HG03139 (cell line): ENCODE data around the gene AGO1.
"Not testable (repeated sequence)": the region's sequence is repeated elsewhere in the genome, so short reads cannot be mapped to it uniquely, and the experiment has no call there.

Source experiments
- ATAC-seq: cut with Tn5 transposase; IDR thresholded peaks from one replicate; pipeline ENCODE4 v1.9.1; 2021; ENCODE audit not compliant: unreplicated experiment

Gene AGO1

GRCh38 chr1:35869245-35869950 lies 13.6 kb upstream of the AGO1 start:
- ATAC-seq: not testable (repeated sequence)

GRCh38 chr1:35870651-35871309 lies 12.2 kb upstream of the AGO1 start:
- no peak for ATAC-seq

- no peak for ATAC-seq
These were observed 9.7 kb upstream of the AGO1 start for GRCh38 chr1:35873243-35873750.

GRCh38 chr1:35874115-35874514 lies 8.9 kb upstream of the AGO1 start:
- ATAC-seq: not testable (repeated sequence)

GRCh38 chr1:35876988-35877387 lies 6.0 kb upstream of the AGO1 start:
- ATAC-seq: no peak

- ATAC-seq: no peak
These were observed 1.1 kb upstream of the AGO1 start for GRCh38 chr1:35881850-35882273.

GRCh38 chr1:35882586-35882944 lies 444 bp upstream of the AGO1 start:
- no peak for ATAC-seq

- ATAC-seq: no peak
These were observed 659 bp downstream of the AGO1 start for GRCh38 chr1:35883635-35884101.

- ATAC-seq: no peak
These were observed 1.9 kb downstream of the AGO1 start for GRCh38 chr1:35884934-35885333.

- ATAC-seq: no peak
These were observed 3.1 kb downstream of the AGO1 start for GRCh38 chr1:35885961-35886558.

GRCh38 chr1:35886577-35887431 lies 3.8 kb downstream of the AGO1 start:
- no peak for ATAC-seq

GRCh38 chr1:35887508-35887907 lies 4.5 kb downstream of the AGO1 start:
- no peak for ATAC-seq

- ATAC-seq: no peak
These were observed 5.2 kb downstream of the AGO1 start for GRCh38 chr1:35888255-35888654.

- ATAC-seq: not testable (repeated sequence)
These were observed 6.0 kb downstream of the AGO1 start for GRCh38 chr1:35888981-35889380.

GRCh38 chr1:35893051-35893879 lies 10.3 kb downstream of the AGO1 start:
- ATAC-seq: no peak

- no peak for ATAC-seq
These were observed 11.2 kb downstream of the AGO1 start for GRCh38 chr1:35894183-35894582.

GRCh38 chr1:35894656-35895055 lies 11.6 kb downstream of the AGO1 start:
- no peak for ATAC-seq

- ATAC-seq: no peak
These were observed 16.9 kb downstream of the AGO1 start for GRCh38 chr1:35899941-35900340.

- ATAC-seq: no peak
These were observed 18.2 kb downstream of the AGO1 start for GRCh38 chr1:35901235-35901634.

- ATAC-seq: no peak
These were observed 19.7 kb downstream of the AGO1 start for GRCh38 chr1:35902671-35903070.
